ENCODE data around the gene OR2A14. TPM values are rescaled to one million over a fixed set of nuclear protein-coding genes. Genes with fewer than 3 reads are reported as not detected.

The OR2A14 gene
- total and polyA plus RNA-seq, 2 donors (not counting 1 experiment from before 2014, with no cell fraction given): not detected

- TF ChIP-seq EZH2 (IDR thresholded peaks at IDR 0.05; ENCODE audit: low read length, missing control alignments): no peak
- TF ChIP-seq, protein P1, sequence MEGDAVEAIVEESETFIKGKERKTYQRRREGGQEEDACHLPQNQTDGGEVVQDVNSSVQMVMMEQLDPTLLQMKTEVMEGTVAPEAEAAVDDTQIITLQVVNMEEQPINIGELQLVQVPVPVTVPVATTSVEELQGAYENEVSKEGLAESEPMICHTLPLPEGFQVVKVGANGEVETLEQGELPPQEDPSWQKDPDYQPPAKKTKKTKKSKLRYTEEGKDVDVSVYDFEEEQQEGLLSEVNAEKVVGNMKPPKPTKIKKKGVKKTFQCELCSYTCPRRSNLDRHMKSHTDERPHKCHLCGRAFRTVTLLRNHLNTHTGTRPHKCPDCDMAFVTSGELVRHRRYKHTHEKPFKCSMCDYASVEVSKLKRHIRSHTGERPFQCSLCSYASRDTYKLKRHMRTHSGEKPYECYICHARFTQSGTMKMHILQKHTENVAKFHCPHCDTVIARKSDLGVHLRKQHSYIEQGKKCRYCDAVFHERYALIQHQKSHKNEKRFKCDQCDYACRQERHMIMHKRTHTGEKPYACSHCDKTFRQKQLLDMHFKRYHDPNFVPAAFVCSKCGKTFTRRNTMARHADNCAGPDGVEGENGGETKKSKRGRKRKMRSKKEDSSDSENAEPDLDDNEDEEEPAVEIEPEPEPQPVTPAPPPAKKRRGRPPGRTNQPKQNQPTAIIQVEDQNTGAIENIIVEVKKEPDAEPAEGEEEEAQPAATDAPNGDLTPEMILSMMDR (conservative IDR thresholded peaks at IDR 0.05 in 1 of 2, IDR thresholded peaks at IDR 0.05 in 1 of 2; ENCODE audit: low read depth in 1 of 2, low read length in 2 of 2): no peak
- Histone ChIP-seq H4K20me1 (ENCODE audit: control insufficient read depth, extremely low read depth, insufficient read depth, low read length) (no peaks in the 10 kb centered on the region), H3K4me2 (ENCODE audit: extremely low read depth, insufficient read depth, low read length) (no peak overlapping the region)
Measured at GRCh38 chr7:144086730-144087129, 36.2 kb upstream of the OR2A14 start.

GRCh38 chr7:144087230-144087629, 35.7 kb upstream of the OR2A14 start:
- no peak for TF ChIP-seq EZH2 (IDR thresholded peaks at IDR 0.05; ENCODE audit: low read length, missing control alignments)
- TF ChIP-seq, protein P1 (conservative IDR thresholded peaks at IDR 0.05 in 1 of 2, IDR thresholded peaks at IDR 0.05 in 1 of 2; ENCODE audit: low read depth in 1 of 2, low read length in 2 of 2): no peak
- no peaks in the 10 kb centered on the region for H3K79me2 ChIP-seq (ENCODE audit: control insufficient read depth, insufficient read depth, low read length)
- no peak overlapping the region for H3K27ac ChIP-seq (ENCODE audit: insufficient read depth, low read length)
- H3K9ac ChIP-seq (ENCODE audit: insufficient read depth, low read length): no peak overlapping the region
- H3K4me2 ChIP-seq (ENCODE audit: extremely low read depth, insufficient read depth, low read length): no peak overlapping the region
- H3K36me3 ChIP-seq (ENCODE audit: control insufficient read depth, insufficient read depth, low read length): no peaks in the 10 kb centered on the region
- DNase-seq (ENCODE audit: low read depth in 2 of 2): no peak
- H4K20me1 ChIP-seq (ENCODE audit: control insufficient read depth, extremely low read depth, insufficient read depth, low read length): no peaks in the 10 kb centered on the region
- no peak overlapping the region for H2AFZ ChIP-seq (ENCODE audit: low read length)
- no peaks in the 10 kb centered on the region for H3K27me3 ChIP-seq (ENCODE audit: control insufficient read depth, insufficient read depth, low read length)
- no peaks in the 10 kb centered on the region for H3K4me1 ChIP-seq (ENCODE audit: control insufficient read depth, extremely low read depth, insufficient read depth, low read length)
- H3K4me3 ChIP-seq (replicated peaks in 1 of 4; ENCODE audit: control extremely low read depth in 1 of 4, insufficient read depth in 1 of 4, low read depth in 3 of 4, low read length in 4 of 4): no peak overlapping the region
- no peaks in the 10 kb centered on the region for H3K9me3 ChIP-seq (ENCODE audit: control insufficient read depth, insufficient read depth, low read depth, low read length)

More at GRCh38 chr7:144086730-144087129, 36.2 kb upstream of the OR2A14 start:
- Histone ChIP-seq H3K4me1 (ENCODE audit: control insufficient read depth, extremely low read depth, insufficient read depth, low read length) (no peaks in the 10 kb centered on the region), H3K36me3 (ENCODE audit: control insufficient read depth, insufficient read depth, low read length) (no peaks in the 10 kb centered on the region), H2AFZ (ENCODE audit: low read length) (no peak overlapping the region), H3K27ac (ENCODE audit: insufficient read depth, low read length) (no peak overlapping the region), H3K9ac (ENCODE audit: insufficient read depth, low read length) (no peak overlapping the region), H3K4me3 (replicated peaks in 1 of 4; ENCODE audit: control extremely low read depth in 1 of 4, insufficient read depth in 1 of 4, low read depth in 3 of 4, low read length in 4 of 4) (no peak overlapping the region), H3K79me2 (ENCODE audit: control insufficient read depth, insufficient read depth, low read length) (no peaks in the 10 kb centered on the region), H3K27me3 (ENCODE audit: control insufficient read depth, insufficient read depth, low read length) (no peaks in the 10 kb centered on the region), H3K9me3 (ENCODE audit: control insufficient read depth, insufficient read depth, low read depth, low read length) (no peaks in the 10 kb centered on the region)
- no peak for DNase-seq (ENCODE audit: low read depth in 2 of 2)

DNA sequence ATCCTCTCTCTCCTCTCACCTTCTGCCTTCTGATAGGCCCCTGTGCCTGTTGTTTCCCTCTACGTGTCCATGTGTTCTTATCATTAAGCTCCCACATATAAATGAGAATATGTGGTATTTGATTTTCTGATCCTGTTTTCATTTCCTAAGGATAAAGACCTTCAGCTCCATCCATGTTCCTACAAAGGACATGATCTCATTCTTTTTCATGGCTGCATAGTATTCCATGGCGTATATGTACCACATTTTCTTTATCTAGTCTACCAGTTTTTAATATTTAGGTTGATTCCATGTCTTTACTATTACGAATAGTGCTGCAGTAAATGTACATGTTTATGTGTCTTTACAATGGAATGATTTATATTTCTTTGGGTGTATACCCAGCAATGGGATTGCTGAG, 32.3 kb upstream of the OR2A14 start:
- H4K20me1 ChIP-seq (ENCODE audit: control insufficient read depth, extremely low read depth, insufficient read depth, low read length): no peaks in the 10 kb centered on the region
- H3K9ac ChIP-seq (ENCODE audit: insufficient read depth, low read length): no peak overlapping the region
- no peak for DNase-seq (ENCODE audit: low read depth in 2 of 2)
- no peaks in the 10 kb centered on the region for H3K4me1 ChIP-seq (ENCODE audit: control insufficient read depth, extremely low read depth, insufficient read depth, low read length)
- no peak overlapping the region for H3K4me3 ChIP-seq (replicated peaks in 1 of 4; ENCODE audit: control extremely low read depth in 1 of 4, insufficient read depth in 1 of 4, low read depth in 3 of 4, low read length in 4 of 4)
- H2AFZ ChIP-seq (ENCODE audit: low read length): no peak overlapping the region
- no peaks in the 10 kb centered on the region for H3K27me3 ChIP-seq (ENCODE audit: control insufficient read depth, insufficient read depth, low read length)
- no peak overlapping the region for H3K27ac ChIP-seq (ENCODE audit: insufficient read depth, low read length)
- TF ChIP-seq EZH2 (IDR thresholded peaks at IDR 0.05; ENCODE audit: low read length, missing control alignments): no peak
- TF ChIP-seq, protein P1 (conservative IDR thresholded peaks at IDR 0.05 in 1 of 2, IDR thresholded peaks at IDR 0.05 in 1 of 2; ENCODE audit: low read depth in 1 of 2, low read length in 2 of 2): no peak
- H3K79me2 ChIP-seq (ENCODE audit: control insufficient read depth, insufficient read depth, low read length): no peaks in the 10 kb centered on the region
- no peaks in the 10 kb centered on the region for H3K9me3 ChIP-seq (ENCODE audit: control insufficient read depth, insufficient read depth, low read depth, low read length)
- H3K4me2 ChIP-seq (ENCODE audit: extremely low read depth, insufficient read depth, low read length): no peak overlapping the region
- no peaks in the 10 kb centered on the region for H3K36me3 ChIP-seq (ENCODE audit: control insufficient read depth, insufficient read depth, low read length)
